Activated CD8-positive, alpha-beta memory T cell treated with anti-CD3 and anti-CD28 coated beads, Interleukin-2, amount 50 U/mL, for 1 hour (primary cell): Measurements from ENCODE around the gene NKAIN2.

ENCODE experiments used
- DNase-seq: peaks from one replicate; pipeline ENCODE4 v3.0.0-alpha.2; 2020; ENCODE audit errors: extremely low read depth

NKAIN2 gene

DNA sequence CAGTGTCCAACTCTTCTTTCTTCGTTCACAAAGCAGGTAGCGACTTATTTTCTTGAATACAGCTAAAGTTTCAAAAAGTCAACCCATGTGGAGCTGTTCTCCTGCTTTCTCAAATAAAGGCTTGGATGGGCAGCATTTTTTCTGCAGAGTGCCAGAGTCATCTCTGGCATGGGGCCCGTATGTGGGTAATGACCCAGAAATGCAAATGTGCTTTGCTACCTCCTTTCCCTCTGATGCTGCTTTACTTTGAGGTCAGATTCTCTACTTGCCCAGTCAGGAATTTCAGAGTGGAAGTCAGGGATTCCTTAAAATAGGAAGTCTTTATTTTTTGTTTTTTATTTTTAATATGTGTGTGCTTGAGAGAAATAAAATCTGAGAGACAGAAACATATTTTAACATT, 4.9 kb downstream of the NKAIN2 start:
- DNase-seq = no peak

- no peak for DNase-seq
Observed at GRCh38 chr6:123810214-123810613, 6.5 kb downstream of the NKAIN2 start.

DNA sequence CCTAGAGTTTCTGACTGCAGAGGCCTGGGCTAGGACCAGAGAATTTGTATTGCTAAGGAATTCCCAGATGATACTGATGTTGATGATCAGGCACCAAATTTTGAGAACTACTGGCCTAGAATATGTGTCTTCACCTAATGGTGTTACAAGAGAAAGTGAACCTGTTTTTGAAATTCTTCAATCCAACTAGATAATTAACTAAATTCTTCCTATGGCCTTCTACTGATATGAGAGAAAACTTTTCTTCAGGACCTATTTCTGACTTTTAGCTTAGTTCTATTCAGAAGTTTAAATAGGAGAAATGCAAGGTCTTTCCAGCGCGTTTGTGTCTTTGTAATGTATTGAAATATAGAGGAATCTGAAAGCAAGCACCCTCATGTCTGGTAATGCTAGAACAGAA, 7.3 kb downstream of the NKAIN2 start:
- DNase-seq = no peak

- no peak for DNase-seq
Observed at GRCh38 chr6:123811378-123811777, 7.7 kb downstream of the NKAIN2 start.

- no peak for DNase-seq
Observed at GRCh38 chr6:123812621-123813020, 9.0 kb downstream of the NKAIN2 start.

DNA sequence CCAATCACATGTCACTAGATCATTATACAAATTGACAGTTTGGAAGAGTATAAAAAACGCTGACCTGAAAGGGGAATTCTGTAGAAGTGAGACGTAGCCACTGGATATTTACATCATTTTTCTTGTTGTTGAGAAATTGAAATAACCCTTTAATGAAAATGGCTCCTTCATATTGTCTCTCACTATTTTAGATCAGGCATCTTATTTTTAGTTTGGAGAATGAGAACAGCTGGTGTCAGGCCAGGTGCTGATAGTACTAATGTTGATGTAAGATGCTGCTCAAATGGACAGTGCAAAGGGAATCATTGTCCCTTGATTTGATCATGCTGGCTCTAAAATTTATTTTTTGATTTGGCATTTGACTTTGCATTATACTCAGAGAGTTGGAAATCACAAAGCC, 17.4 kb downstream of the NKAIN2 start:
- DNase-seq = no peak

DNA sequence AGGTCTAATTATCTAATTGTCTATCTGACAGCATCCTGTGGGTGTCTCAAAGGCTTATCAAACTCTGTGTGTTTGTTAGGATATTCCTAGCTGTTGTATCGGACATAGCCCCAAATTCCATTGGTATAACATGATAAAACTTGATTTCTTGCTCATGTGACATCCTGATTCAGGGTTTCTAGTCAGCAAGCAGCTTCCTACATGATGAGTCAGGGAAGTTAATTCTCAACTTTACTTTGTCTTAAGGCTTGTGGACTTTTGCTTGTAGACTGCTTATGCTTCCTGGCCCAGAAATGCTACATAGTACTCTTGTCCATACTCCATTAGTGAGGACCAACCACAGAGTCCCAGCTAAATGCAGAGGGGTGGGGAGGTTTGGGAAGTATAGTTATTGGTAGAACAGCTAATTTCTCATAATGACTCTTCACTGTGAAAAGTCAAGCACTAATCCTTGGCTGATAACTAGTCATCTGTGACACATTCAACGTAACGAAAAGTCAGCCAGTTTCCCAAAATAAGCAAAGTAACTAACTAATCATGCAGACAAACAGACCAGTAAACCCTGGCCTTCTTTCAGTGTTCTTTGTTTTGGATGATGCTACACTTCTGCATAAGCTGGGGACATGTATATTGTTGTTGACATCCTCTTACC, 25.8 kb downstream of the NKAIN2 start:
- DNase-seq = no peak

GRCh38 chr6:123830120-123830519, 26.5 kb downstream of the NKAIN2 start:
- DNase-seq = no peak

- DNase-seq = no peak
Observed at GRCh38 chr6:123838505-123839234, 35.0 kb downstream of the NKAIN2 start.

GRCh38 chr6:123841067-123841896, 37.6 kb downstream of the NKAIN2 start:
- no peak for DNase-seq

DNA sequence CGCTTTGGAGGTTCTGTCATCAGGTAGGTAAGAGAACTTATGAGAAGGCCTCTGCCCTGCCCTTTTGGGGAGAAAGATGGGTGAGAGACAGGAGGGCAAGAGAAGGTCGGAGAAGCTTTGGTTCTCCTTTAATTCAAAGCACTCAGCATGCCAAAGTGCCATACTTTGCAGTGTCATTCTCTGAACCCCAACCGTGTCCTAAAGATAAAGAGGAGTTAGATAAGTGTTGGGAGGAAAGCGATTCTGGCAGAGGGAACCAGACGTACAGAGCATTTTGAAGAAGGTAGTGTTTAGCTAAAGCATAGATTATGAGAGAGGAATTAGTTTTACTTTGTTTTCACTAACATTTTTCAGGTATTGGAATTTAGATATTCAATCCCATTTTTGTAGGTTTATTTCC, 40.3 kb downstream of the NKAIN2 start:
- DNase-seq = no peak

GRCh38 chr6:123848347-123848746, 44.7 kb downstream of the NKAIN2 start:
- no peak for DNase-seq

DNA sequence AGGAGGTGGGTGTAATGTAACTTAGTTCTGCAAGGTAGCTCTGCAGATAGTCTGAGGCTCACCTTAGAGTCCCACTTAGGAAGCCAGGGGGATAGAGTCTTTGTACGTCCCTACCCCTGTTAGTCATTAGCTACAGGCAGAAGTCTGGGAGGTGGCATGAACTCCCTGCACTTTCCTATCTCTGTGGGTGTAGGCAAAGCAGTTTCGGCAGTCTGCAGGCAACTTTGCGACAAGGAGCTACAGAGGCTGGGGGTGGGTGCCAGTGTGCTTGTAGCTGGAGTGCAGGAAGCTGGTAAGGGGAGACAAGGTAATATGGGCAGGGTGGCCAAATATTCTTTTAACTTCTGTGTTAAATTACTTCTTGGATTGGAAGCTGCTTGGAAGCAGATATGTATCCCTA, 45.7 kb downstream of the NKAIN2 start:
- no peak for DNase-seq

DNA sequence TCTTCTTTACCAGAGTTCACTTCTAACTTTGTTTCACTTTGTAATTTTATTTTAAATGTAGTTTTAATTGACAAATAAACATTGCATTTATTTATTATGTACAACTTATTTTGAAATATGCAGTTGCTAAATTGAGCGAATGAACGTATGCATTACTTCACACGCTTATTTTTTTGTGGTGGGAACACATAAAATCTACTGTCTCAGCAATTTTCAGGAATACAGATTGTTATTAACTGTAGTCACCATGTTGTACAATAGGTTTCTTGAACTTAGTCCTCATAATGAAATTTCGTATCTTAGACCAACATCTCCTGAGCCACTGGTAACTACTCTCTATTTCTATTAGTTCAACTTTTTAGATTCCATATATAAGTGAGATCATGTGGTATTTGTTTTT, 46.9 kb downstream of the NKAIN2 start:
- no peak for DNase-seq

- DNase-seq = no peak
Observed at GRCh38 chr6:123854201-123854600, 50.5 kb downstream of the NKAIN2 start.

GRCh38 chr6:123855506-123855905, 51.8 kb downstream of the NKAIN2 start:
- no peak for DNase-seq

GRCh38 chr6:123859291-123859690, 55.6 kb downstream of the NKAIN2 start:
- DNase-seq = no peak

- no peak for DNase-seq
Observed at GRCh38 chr6:123869334-123869733, 65.7 kb downstream of the NKAIN2 start.

DNA sequence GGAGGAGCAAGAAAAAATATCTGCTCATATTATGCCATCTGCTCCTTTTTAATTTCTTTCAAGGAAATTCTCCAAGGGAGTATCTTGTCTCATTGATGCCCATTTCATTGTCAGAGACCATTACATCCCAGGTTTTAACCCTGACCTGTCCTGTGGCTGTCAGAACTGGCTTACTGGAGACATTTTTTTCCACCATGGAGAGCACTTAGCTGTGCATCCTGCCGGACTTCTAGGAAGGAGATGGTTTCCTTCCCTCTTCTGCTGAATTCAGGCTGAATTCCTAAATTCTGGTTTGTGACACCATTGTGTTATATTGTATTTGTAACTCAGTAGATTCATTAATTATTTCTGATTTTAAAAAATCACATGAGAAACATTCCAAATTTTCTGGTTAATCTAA, 70.3 kb downstream of the NKAIN2 start:
- DNase-seq = no peak

GRCh38 chr6:123875784-123876183, 72.1 kb downstream of the NKAIN2 start:
- no peak for DNase-seq

DNA sequence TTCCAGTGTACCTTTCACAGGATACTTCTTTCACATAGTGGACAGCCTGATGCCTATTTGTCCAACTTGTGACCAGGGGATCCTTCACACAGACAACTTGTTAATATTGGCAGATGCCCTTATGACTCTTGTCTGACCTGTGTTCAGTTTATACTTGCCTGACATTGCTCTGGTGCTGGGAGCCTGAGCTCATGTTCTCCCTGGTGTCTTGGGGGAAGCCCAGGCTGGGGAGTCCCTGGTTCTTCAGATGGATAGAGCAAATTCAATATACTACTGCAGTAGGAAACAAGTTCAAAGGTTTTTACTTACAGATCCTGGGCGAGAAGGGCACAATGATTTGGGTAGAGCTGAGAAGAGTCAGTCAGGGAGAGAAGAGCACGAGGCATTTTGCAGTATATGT, 76.1 kb downstream of the NKAIN2 start:
- no peak for DNase-seq

DNA sequence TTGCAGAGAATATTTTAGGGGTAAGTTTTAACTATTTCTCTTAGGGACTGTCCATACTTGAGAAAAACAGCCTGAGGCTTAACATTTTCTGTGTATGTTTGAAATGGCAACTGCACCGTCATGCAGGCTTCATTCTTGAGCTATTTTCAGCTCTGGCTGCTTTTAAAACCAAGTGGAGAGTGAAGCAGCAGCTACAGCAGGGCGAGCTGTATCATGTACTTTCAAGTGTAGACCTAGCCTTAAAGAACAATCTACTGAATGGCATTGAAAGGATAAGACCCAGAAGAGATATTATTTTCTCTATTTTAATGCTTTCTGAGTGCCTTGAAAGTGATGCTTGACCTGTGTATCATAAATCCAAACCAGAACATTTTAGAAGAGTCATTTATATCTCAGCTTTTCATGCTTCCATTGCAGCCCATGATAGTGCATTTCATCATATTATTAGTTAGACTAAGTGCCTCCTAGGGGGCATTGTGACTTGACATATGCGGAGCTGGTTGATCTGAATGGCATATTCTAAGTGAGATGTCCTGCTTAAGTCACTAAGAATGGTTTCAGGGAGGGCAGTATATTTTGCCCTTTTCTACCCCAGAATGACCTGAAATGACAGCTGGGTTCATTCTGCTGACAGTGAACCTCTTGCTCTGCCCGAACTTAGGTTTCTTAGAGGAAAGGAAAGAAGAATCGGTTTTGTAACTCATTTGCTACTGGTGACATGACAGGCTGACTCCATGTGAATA, 85.3 kb downstream of the NKAIN2 start:
- DNase-seq = no peak
